Lung microvascular endothelial cell (primary cell): ENCODE measurements around the gene NMU. TPM values are rescaled to one million over a fixed set of nuclear protein-coding genes. Genes with fewer than 3 reads are reported as not detected.
"Not testable (repeated sequence)": the region's sequence is repeated elsewhere in the genome, so short reads cannot be mapped to it uniquely, and the experiment has no call there.

Source experiments
- DNase-seq, 2 donors: peaks; one replicate each; pipeline versions ENCODE4 v3.0.0 to v3.0.0-alpha.2; 2010; ENCODE audit warnings: low read depth in 2 of 2
- total RNA-seq: library from RNA; depleted of rRNA; stranded (reverse); fragments of >200 nt; gene quantifications from 2 replicates; pipeline ENCODE4 v1.2.1, GENCODE V29; 2014

NMU gene
- total RNA-seq, 1 donor from 2014 or later: not detected

- no peak for DNase-seq
Measured at GRCh38 chr4:55560096-55560495, 76.0 kb downstream of the NMU start.

- peak; percentile 62 to 77 for DNase-seq
Measured at GRCh38 chr4:55554453-55555030, 81.6 kb downstream of the NMU start.

DNA sequence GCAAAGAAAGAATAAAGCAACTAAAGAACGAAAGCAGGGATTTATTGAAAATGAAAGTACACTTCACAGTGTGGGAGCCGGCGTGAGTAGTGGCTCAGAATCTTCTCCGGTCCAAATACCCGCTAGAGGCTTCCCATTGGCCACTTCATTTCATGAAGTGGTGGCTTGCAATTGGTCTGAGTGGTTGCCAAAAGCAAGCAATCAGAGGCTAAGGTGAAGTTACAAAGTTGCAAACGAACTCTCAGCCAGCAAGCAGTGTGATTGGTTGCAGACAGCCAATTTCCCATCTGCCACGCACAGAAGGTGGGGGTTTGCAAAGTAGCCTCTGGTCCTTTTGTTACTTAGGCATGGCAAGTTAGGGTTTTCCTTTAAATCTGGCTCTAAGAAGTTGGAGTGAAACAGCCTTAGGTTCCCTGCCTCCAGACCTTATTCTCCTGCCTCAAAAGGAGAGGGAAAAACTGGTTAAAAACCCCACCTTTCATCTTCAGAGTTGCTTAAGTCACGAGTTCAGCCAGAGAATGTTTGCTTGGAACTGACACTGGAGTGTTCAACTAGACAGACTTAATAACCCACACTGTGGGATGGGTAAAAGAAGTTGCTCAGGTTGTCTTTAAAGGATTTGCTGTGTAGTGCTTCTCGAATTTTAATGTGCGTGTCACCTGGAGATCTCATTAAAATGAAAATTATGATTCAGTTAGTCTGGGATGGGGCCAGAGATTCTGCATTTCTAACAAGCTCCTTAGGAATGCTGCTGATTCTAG, 82.5 kb downstream of the NMU start:
- DNase-seq: no peak

DNA sequence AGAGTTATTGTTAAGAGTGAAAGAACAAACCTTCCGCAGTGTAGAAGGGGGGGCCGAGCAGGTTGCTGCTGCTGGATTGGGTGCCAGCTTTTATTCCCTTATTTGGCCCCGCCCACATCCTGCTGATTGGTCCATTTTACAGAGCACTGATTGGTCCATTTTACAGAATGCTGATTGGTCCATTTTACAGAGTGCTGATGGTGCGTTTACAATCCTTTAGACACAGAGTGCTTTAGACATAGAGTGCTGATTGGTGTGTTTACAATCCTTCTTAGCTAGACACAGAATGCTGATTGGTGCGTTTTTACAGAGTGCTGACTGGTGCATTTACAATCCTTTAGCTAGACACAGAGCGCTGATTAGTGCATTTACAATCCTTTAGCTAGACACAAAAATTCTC, 84.1 kb downstream of the NMU start:
- DNase-seq: not testable (repeated sequence)

DNA sequence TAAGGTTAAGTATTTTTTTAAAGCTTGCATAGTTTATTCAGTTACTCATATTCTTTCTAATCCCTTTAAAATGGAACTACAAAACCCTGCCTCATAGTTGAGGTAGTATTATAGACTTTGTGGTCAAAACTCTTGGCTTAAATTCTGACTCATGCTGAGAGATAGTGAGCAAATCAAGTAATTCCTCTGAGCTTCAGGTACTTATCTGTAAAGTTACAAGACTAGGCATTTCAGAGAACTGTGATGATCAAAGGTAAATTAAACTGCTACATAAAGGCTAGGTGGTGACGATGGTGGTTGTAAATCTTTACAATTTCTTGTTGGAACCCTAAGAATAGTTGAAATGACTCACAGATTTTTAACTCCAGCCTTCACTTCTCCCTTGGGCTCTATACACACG, 86.2 kb downstream of the NMU start:
- no peak for DNase-seq

DNA sequence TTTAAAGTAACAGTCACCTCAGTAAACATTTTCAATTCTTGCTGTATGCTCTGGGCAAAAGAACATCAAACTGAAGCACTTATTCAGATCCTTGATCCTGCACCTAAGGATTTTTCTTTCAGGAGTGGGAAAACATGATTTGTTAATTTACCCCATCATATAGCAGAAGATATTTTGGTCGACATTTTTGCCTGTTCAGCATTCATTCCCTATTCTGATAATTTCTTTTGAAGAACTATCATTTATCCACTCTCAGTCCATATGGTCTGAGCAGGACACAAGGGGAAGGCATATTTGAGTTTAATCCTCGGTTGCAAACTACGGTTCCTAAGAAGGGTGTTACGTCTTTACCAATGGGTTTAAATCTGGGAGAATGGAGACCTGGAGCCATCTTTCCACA, 88.2 kb downstream of the NMU start:
- no peak for DNase-seq

DNA sequence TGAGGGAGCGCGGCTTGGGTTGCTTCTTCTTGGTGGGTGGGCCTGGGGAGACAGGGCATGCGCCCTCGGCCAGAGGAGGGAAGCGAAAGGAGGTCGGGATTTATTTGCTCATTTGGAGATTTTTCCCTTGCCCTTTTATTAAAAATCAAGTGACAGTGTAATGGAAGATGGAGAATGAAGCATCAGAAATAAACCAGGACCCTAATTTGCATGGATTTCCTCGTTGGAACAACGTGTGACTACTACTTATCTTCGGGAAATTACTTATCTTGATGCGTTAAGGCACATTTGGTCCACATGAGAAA, 88.7 kb downstream of the NMU start:
- DNase-seq: no peak

DNA sequence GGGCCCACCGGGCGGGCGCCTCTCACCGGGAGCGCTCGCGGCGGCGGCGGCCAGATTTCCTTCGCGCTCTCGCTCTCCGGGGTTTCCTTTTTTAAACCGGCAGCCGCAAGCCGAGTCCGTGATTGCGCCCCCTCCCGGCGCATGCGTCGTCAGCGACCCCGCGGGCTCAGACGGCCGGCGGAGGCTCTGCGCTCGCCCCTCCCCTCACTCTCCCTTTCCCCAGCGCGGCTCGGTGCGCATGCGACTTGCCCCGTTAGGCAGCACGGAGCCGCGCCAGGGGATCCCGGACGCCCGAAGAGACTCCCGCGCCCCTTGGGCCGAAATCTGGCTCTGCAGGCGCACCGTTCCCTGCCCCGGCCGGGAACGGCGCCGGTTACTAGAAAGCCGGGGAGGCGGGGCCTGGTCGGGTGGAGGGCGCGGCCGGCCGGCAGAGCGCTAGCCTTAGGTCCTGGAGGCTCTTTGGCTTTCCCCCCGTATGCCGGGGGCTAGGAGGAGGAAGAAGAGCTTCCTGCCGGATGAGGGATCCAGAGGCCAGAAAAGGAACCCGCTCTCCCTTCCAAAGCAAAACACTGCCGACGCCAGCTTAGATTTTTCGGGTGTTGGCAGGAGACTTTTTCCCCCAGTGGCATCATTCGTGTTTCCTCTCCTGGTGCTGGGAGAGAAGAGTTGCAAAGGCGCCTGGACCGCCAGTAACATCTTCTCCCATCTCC, 89.2 kb downstream of the NMU start, which contains the start of gene CLOCK:
CLOCK (minus strand) TSS at position 154 of the 710 bp plus-strand sequence. CDS start 64,124 bp downstream, outside the sequence.
- DNase-seq: peak; percentile 87 to 89

DNA sequence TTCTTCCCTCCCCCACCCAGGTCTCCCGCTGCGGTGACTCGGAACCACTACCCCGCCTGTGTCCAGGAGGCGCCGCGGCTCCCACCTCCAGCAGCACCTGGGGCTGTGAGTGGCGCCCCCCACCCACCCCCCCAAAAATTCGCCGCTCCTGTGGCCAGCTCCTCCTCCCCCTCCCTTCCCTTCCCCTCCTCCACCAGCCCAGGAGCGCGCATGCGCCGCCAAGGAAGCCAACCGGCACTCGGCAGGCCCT, 89.7 kb downstream of the NMU start:
- DNase-seq: no peak

- DNase-seq: peak; percentile 69 to 74
Measured at GRCh38 chr4:55545641-55546505, 90.2 kb downstream of the NMU start.

Other genes with a start within 250 kb of the NMU start
- 76.1 and 103 TPM in 2 replicates for gene TMEM165, start 240.3 kb downstream of the NMU start, total RNA-seq
- 14.2 and 17.1 TPM in 2 replicates for gene CLOCK, start 89.4 kb downstream of the NMU start, total RNA-seq
- gene PDCL2, start 44.1 kb downstream of the NMU start, total RNA-seq: not detected in 2 replicates
- not detected in 2 replicates for gene EXOC1L, start 183.5 kb upstream of the NMU start, total RNA-seq
- gene EXOC1, start 217.3 kb upstream of the NMU start, total RNA-seq: 26.8 and 32.7 TPM in 2 replicates